Breast epithelium (tissue), 4 donors: ENCODE results near the gene MYADML2. TPM values are rescaled to one million over a fixed set of nuclear protein-coding genes. Genes with fewer than 3 reads are reported as not detected.

ENCODE experiments used
- DNase-seq, 2 donors: peaks; one replicate each; pipeline ENCODE4 v3.0.0-alpha.2; 2019; ENCODE audit warnings: low spot score in 2 of 2
- H3K27ac ChIP-seq, 2 donors: fragments of 200-600 bp; sonication (generic) in 1 of 2; one replicate each; pipeline ENCODE4 v1.5.1; 2016 to 2019; ENCODE audit warnings: mild to moderate bottlenecking in 1 of 2
- H3K27me3 ChIP-seq, 2 donors: fragments of 200-600 bp; sonication (generic) in 1 of 2; one replicate each; pipeline versions ENCODE4 v1.5.1 to v1.6.0; 2017 to 2019; ENCODE audit warnings: control low read depth in 1 of 2, mild to moderate bottlenecking in 1 of 2
- H3K36me3 ChIP-seq: fragments of 200-600 bp; one replicate; pipeline ENCODE4 v1.5.1; 2019
- H3K4me1 ChIP-seq, 2 donors: fragments of 200-600 bp; sonication (generic); one replicate each; pipeline ENCODE4 v1.5.1; 2016 to 2019; ENCODE audit warnings: control low read depth in 1 of 2
- H3K4me3 ChIP-seq, 3 donors: fragments of 200-600 bp; sonication (generic); 1 replicate in 2 of 3; 2 replicates in 1 of 3; pipeline ENCODE4 v1.5.1; 2016 to 2019; ENCODE audit warnings: mild to moderate bottlenecking in 3 of 3, moderate library complexity in 2 of 3
- H3K9me3 ChIP-seq, 2 donors: fragments of 200-600 bp; sonication (generic) in 1 of 2; one replicate each; pipeline ENCODE4 v1.5.1; 2016 to 2019; ENCODE audit warnings: control low read depth in 1 of 2
- CTCF ChIP-seq, 3 donors: fragments of 450-650 bp; IDR thresholded peaks; one replicate each; pipeline ENCODE4 v1.5.1; 2016 to 2017; ENCODE audit warnings: antibody characterized with exemption in 3 of 3, mild to moderate bottlenecking in 3 of 3, moderate library complexity in 3 of 3
- POLR2A ChIP-seq: fragments of 450-650 bp; IDR thresholded peaks from one replicate; pipeline ENCODE4 v1.6.1; 2016; ENCODE audit warnings: antibody characterized with exemption, mild to moderate bottlenecking, moderate library complexity
- POLR2AphosphoS5 ChIP-seq, 3 donors: sonication (generic); formaldehyde crosslinking; IDR thresholded peaks; one replicate each; pipeline ENCODE4 v1.6.1; 2017; ENCODE audit warnings: antibody characterized with exemption in 3 of 3
- intact Hi-C: fragments of 100-400 bp; cut with DNase I; formaldehyde crosslinking; loops from one replicate; pipeline ENCODE4 v1.15.1; 2023; ENCODE audit warnings: low total_unique reads
- total RNA-seq, 3 donors: library from RNA; depleted of rRNA; stranded (reverse); fragments of >200 nt; gene quantifications; one replicate each; pipeline ENCODE4 v1.1.0, GENCODE V29; 2016

The MYADML2 gene
- total RNA-seq, 3 donors from 2014 or later = not detected

GRCh38 chr17:81952792-81953228, 5.8 kb upstream of the MYADML2 start:
- no peak for DNase-seq
- no peak overlapping the region for H3K27ac ChIP-seq
- H3K4me1 ChIP-seq = no peaks in the 10 kb centered on the region
- intact Hi-C loops = no loop called here
- H3K4me3 ChIP-seq = no peak overlapping the region
- peaks cover 0 to 13% of the 10 kb centered on the region in 2 donors for H3K27me3 ChIP-seq
- no peaks in the 10 kb centered on the region for H3K36me3 ChIP-seq
- TF ChIP-seq POLR2AphosphoS5 (IDR thresholded peaks at IDR 0.05) (no peak), POLR2A (no peak), CTCF (IDR thresholded peaks at IDR 0.05) (no peak)
- H3K9me3 ChIP-seq = no peaks in the 10 kb centered on the region

GRCh38 chr17:81951785-81952684, 5.0 kb upstream of the MYADML2 start:
- peaks cover 0 to 6% of the 10 kb centered on the region in 2 donors for H3K27me3 ChIP-seq
- no peak overlapping the region for H3K27ac ChIP-seq
- no peaks in the 10 kb centered on the region for H3K9me3 ChIP-seq
- no peaks in the 10 kb centered on the region for H3K4me1 ChIP-seq
- DNase-seq = no peak
- no peak overlapping the region for H3K4me3 ChIP-seq
- H3K36me3 ChIP-seq = no peaks in the 10 kb centered on the region
- no peak for TF ChIP-seq CTCF (IDR thresholded peaks at IDR 0.05)
- intact Hi-C loops = no loop called here

GRCh38 chr17:81950501-81950900, 3.5 kb upstream of the MYADML2 start:
- intact Hi-C loops = no loop called here
- no peak for TF ChIP-seq POLR2AphosphoS5 (IDR thresholded peaks at IDR 0.05)
- TF ChIP-seq CTCF (IDR thresholded peaks at IDR 0.05) = no peak
- no peak for TF ChIP-seq POLR2A
- Histone ChIP-seq H3K4me1 (no peaks in the 10 kb centered on the region), H3K4me3 (no peak overlapping the region), H3K9me3 (no peaks in the 10 kb centered on the region), H3K36me3 (no peaks in the 10 kb centered on the region), H3K27ac (no peak overlapping the region), H3K27me3 (no peaks in the 10 kb centered on the region)
- no peak for DNase-seq

GRCh38 chr17:81948635-81949378, 1.8 kb upstream of the MYADML2 start:
- DNase-seq = no peak
- Histone ChIP-seq H3K27ac (no peak overlapping the region), H3K36me3 (no peaks in the 10 kb centered on the region), H3K4me3 (no peak overlapping the region), H3K9me3 (no peaks in the 10 kb centered on the region), H3K4me1 (no peaks in the 10 kb centered on the region), H3K27me3 (no peaks in the 10 kb centered on the region)
- TF ChIP-seq CTCF (IDR thresholded peaks at IDR 0.05) = no peak
- no peak for TF ChIP-seq POLR2AphosphoS5 (IDR thresholded peaks at IDR 0.05)
- TF ChIP-seq POLR2A = no peak
- intact Hi-C loops = loop anchor here (5.0 kb wide), 1 partner anchor 877 kb away; no protein-coding TSS in a partner anchor

GRCh38 chr17:81944858-81945257, 2.2 kb downstream of the MYADML2 start:
- Histone ChIP-seq H3K4me3 (no peak overlapping the region), H3K36me3 (no peaks in the 10 kb centered on the region), H3K27me3 (no peaks in the 10 kb centered on the region), H3K4me1 (peaks cover 0 to 2% of the 10 kb centered on the region in 2 donors), H3K27ac (no peak overlapping the region), H3K9me3 (no peaks in the 10 kb centered on the region)
- no peak for DNase-seq
- TF ChIP-seq CTCF (IDR thresholded peaks at IDR 0.05) (no peak), POLR2A (no peak), POLR2AphosphoS5 (IDR thresholded peaks at IDR 0.05) (no peak)
- intact Hi-C loops = loop anchor here (5.0 kb wide), 1 partner anchor 873 kb away; no protein-coding TSS in a partner anchor
